HepG2 (cell line): ENCODE results near the gene FKBP5. TPM values are rescaled to one million over a fixed set of nuclear protein-coding genes. Genes with fewer than 3 reads are reported as not detected.

Source experiments
- AGO2 ChIP-seq: fragments of 200-400 bp; formaldehyde crosslinking; optimal IDR thresholded peaks from 2 replicates; pipeline ENCODE3; 2017; ENCODE audit warnings: mild to moderate bottlenecking, low read depth, low read length, moderate library complexity
- ATRX ChIP-seq: sonication (generic); formaldehyde crosslinking; IDR thresholded peaks from 2 replicates; pipeline ENCODE4 v1.4.0; 2020; ENCODE audit warnings: missing genetic modification reagents, borderline replicate concordance
- CTCF ChIP-seq: sonication (generic); formaldehyde crosslinking; IDR thresholded peaks from 2 replicates; pipeline ENCODE4 v1.5.0; 2020; ENCODE audit warnings: mild to moderate bottlenecking, missing genetic modification reagents, moderate library complexity
- HIVEP1 ChIP-seq: sonication (generic); formaldehyde crosslinking; IDR thresholded peaks from 2 replicates; pipeline ENCODE4 v1.4.0; 2020; ENCODE audit warnings: mild to moderate bottlenecking, missing genetic modification reagents
- IRF9 ChIP-seq: sonication (generic); formaldehyde crosslinking; IDR thresholded peaks from 2 replicates; pipeline ENCODE4 v1.8.0; 2022; ENCODE audit warnings: missing genetic modification reagents, mild to moderate bottlenecking, borderline replicate concordance
- KAT7 ChIP-seq: IDR thresholded peaks from 2 replicates; pipeline ENCODE4 v1.6.1; 2018; ENCODE audit warnings: borderline replicate concordance, missing compliant biosample characterization
- LCORL ChIP-seq, 2 experiments: fragments of 450-650 bp in 1 of 2; sonication (generic) in 1 of 2; formaldehyde crosslinking in 1 of 2; IDR thresholded peaks; 2 replicates each; pipeline versions ENCODE4 v1.5.0 to v1.6.1; 2017 to 2020; ENCODE audit warnings: antibody characterized with exemption in 1 of 2, missing genetic modification reagents in 1 of 2
- NCOA1 ChIP-seq: sonication (generic); formaldehyde crosslinking; IDR thresholded peaks from 2 replicates; pipeline ENCODE4 v1.9.0; 2021; ENCODE audit warnings: missing genetic modification reagents
- ZNF136 ChIP-seq: sonication (generic); formaldehyde crosslinking; IDR thresholded peaks from 2 replicates; pipeline ENCODE4 v1.8.1; 2022; ENCODE audit warnings: low read depth, mild to moderate bottlenecking, moderate library complexity, missing genetic modification reagents
- ZNF292 ChIP-seq: sonication (generic); formaldehyde crosslinking; IDR thresholded peaks from 2 replicates; pipeline ENCODE4 v1.8.1; 2022; ENCODE audit warnings: mild to moderate bottlenecking, low read depth, missing genetic modification reagents, borderline replicate concordance
- ZNF451 ChIP-seq: sonication (generic); formaldehyde crosslinking; IDR thresholded peaks from 2 replicates; pipeline ENCODE4 v1.5.0; 2020; ENCODE audit warnings: mild to moderate bottlenecking, missing genetic modification reagents
- ZNF549 ChIP-seq: sonication (generic); formaldehyde crosslinking; IDR thresholded peaks from 2 replicates; pipeline ENCODE4 v1.5.0; 2020; ENCODE audit warnings: missing genetic modification reagents
- ZNF629 ChIP-seq: sonication (generic); formaldehyde crosslinking; conservative IDR thresholded peaks from 2 replicates; pipeline ENCODE4 v1.5.0; 2020; ENCODE audit warnings: missing genetic modification reagents
- ZNF747 ChIP-seq: sonication (generic); formaldehyde crosslinking; IDR thresholded peaks from 2 replicates; pipeline ENCODE4 v1.8.1; 2023; ENCODE audit warnings: missing genetic modification reagents, mild to moderate bottlenecking, borderline replicate concordance
- ZNF777 ChIP-seq: sonication (generic); formaldehyde crosslinking; IDR thresholded peaks from 2 replicates; pipeline ENCODE4 v1.4.0; 2020; ENCODE audit warnings: missing genetic modification reagents
- ZNF782 ChIP-seq: sonication (generic); formaldehyde crosslinking; IDR thresholded peaks from 2 replicates; pipeline ENCODE4 v1.4.0; 2020; ENCODE audit warnings: missing genetic modification reagents, mild to moderate bottlenecking, borderline replicate concordance
- ZNF816 ChIP-seq: sonication (generic); formaldehyde crosslinking; IDR thresholded peaks from 2 replicates; pipeline ENCODE4 v1.8.0; 2022; ENCODE audit warnings: missing genetic modification reagents, mild to moderate bottlenecking, borderline replicate concordance
- ZSCAN21 ChIP-seq: sonication (generic); formaldehyde crosslinking; IDR thresholded peaks from 2 replicates; pipeline ENCODE4 v1.8.0; 2022; ENCODE audit warnings: mild to moderate bottlenecking, missing genetic modification reagents, moderate library complexity, borderline replicate concordance
- ZSCAN29 ChIP-seq: sonication (generic); formaldehyde crosslinking; conservative IDR thresholded peaks from 2 replicates; pipeline ENCODE4 v1.4.0; 2020; ENCODE audit warnings: mild to moderate bottlenecking, missing genetic modification reagents
- polyA plus RNA-seq, 8 experiments: library from polyadenylated mRNA; depleted of rRNA in 3 of 8; stranded (reverse) in 7 of 8; unstranded in 1 of 8; fragments of >200 nt; fragmentation: Illumina TruSeq in 4 of 8; extraction: Trizol in 4 of 8; gene quantifications; 2 replicates each; pipeline versions ENCODE4 v1.2.1 to v1.2.3, GENCODE V29; 2011 to 2016; ENCODE audit warnings: low read depth in 4 of 8, missing spikeins in 1 of 8, mixed read lengths in 1 of 8; ENCODE audit not compliant: insufficient read depth in 1 of 8
- total RNA-seq, 5 experiments: library from RNA; depleted of rRNA; stranded (reverse); fragments of >200 nt; fragmentation: Illumina TruSeq; extraction: Trizol; gene quantifications; 2 replicates each; pipeline ENCODE4 v1.2.3, GENCODE V29; 2016; ENCODE audit warnings: low read depth in 1 of 5
- TF ChIP-seq, protein P1 (sequence below): sonication (generic); formaldehyde crosslinking; IDR thresholded peaks from 2 replicates; pipeline ENCODE4 v1.9.0; 2021; ENCODE audit warnings: missing genetic modification reagents, borderline replicate concordance
- TF ChIP-seq, protein P2 (sequence below), 2 experiments: sonication (generic) in 1 of 2; formaldehyde crosslinking in 1 of 2; IDR thresholded peaks; 2 replicates each; pipeline versions ENCODE4 v1.5.1 to v1.6.1; 2011 to 2020; ENCODE audit warnings: borderline replicate concordance in 1 of 2, low read depth in 1 of 2, low read length in 1 of 2, mild to moderate bottlenecking in 1 of 2, missing genetic modification reagents in 1 of 2, moderate library complexity in 1 of 2

FKBP5 gene
- total and polyA plus RNA-seq, 2 of the 13 experiments (the other 11 are each of a cell fraction or from before 2014, with no cell fraction given): 8.0 to 17.4 TPM

GRCh38 chr6:35727231-35727934, 38.7 kb upstream of the FKBP5 start (continued):
- TF ChIP-seq, protein P1, sequence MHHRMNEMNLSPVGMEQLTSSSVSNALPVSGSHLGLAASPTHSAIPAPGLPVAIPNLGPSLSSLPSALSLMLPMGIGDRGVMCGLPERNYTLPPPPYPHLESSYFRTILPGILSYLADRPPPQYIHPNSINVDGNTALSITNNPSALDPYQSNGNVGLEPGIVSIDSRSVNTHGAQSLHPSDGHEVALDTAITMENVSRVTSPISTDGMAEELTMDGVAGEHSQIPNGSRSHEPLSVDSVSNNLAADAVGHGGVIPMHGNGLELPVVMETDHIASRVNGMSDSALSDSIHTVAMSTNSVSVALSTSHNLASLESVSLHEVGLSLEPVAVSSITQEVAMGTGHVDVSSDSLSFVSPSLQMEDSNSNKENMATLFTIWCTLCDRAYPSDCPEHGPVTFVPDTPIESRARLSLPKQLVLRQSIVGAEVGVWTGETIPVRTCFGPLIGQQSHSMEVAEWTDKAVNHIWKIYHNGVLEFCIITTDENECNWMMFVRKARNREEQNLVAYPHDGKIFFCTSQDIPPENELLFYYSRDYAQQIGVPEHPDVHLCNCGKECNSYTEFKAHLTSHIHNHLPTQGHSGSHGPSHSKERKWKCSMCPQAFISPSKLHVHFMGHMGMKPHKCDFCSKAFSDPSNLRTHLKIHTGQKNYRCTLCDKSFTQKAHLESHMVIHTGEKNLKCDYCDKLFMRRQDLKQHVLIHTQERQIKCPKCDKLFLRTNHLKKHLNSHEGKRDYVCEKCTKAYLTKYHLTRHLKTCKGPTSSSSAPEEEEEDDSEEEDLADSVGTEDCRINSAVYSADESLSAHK: no peak
- TF ChIP-seq ZNF777 (no peak), ZNF629 (0 out of 2 replicates have a peak, but pooled peaks have one; percentile 14), ZSCAN21 (CRISPR knock-in tag) (no peak), CTCF (CRISPR knock-in tag) (0 out of 2 replicates have a peak, but pooled peaks have one; percentile 21), ZNF451 (CRISPR knock-in tag) (no peak), ZNF747 (no peak), AGO2 (peak; percentile 36), KAT7 (CRISPR knock-in tag) (peak; percentile 3; the same call in 1 of the 2 replicates), ZNF136 (no peak), ATRX (CRISPR knock-in tag) (no peak), HIVEP1 (peak; percentile 86), ZNF816 (no peak), NCOA1 (CRISPR knock-in tag) (0 out of 2 replicates have a peak, but pooled peaks have one; percentile 20), ZNF549 (CRISPR knock-in tag) (no peak), ZSCAN29 (CRISPR knock-in tag) (0 out of 2 replicates have a peak, but pooled peaks have one; percentile 57), IRF9 (no peak), ZNF292 (CRISPR knock-in tag) (peak; percentile 80; the same call in 1 of the 2 replicates), ZNF782 (CRISPR knock-in tag) (0 out of 2 replicates have a peak, but pooled peaks have one; percentile 28), LCORL (IDR thresholded peaks at IDR 0.05) (no peak), LCORL (CRISPR knock-in tag; IDR thresholded peaks at IDR 0.05) (no peak; the same call in none of the 2 replicates)
- TF ChIP-seq, protein P2, sequence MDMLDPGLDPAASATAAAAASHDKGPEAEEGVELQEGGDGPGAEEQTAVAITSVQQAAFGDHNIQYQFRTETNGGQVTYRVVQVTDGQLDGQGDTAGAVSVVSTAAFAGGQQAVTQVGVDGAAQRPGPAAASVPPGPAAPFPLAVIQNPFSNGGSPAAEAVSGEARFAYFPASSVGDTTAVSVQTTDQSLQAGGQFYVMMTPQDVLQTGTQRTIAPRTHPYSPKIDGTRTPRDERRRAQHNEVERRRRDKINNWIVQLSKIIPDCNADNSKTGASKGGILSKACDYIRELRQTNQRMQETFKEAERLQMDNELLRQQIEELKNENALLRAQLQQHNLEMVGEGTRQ (IDR thresholded peaks at IDR 0.05; ENCODE audit: low read depth, low read length): peak; percentile 85
- TF ChIP-seq, protein P2 (CRISPR knock-in tag; IDR thresholded peaks at IDR 0.05; ENCODE audit: borderline replicate concordance): peak; percentile 86; the same call in 1 of the 2 replicates
